Kasumi-1 (cell line): Measurements from ENCODE around the gene NOS3.

Source experiments
- DNase-seq, 2 experiments: peaks; one replicate each; lab custom pipeline; 2025; lab: John Stamatoyannopoulos, UW

Gene NOS3

GRCh38 chr7:150979713-150980390 is 11.0 kb upstream of the NOS3 start:
- no peak for DNase-seq

- DNase-seq: no peak
These were observed 10.2 kb upstream of the NOS3 start for GRCh38 chr7:150980663-150981062.

GRCh38 chr7:150981644-150982043 is 9.2 kb upstream of the NOS3 start:
- no peak for DNase-seq

GRCh38 chr7:150982351-150982750 is 8.5 kb upstream of the NOS3 start:
- DNase-seq: no peak

GRCh38 chr7:150983893-150984368 is 6.9 kb upstream of the NOS3 start:
- peak in 1 of 2 experiments; percentile 28 for DNase-seq

GRCh38 chr7:150986099-150986512 is 4.7 kb upstream of the NOS3 start:
- peak; percentile 66 to 73 for DNase-seq

- DNase-seq: no peak
These were observed 4.3 kb upstream of the NOS3 start for GRCh38 chr7:150986556-150986955.

- peak; percentile 91 to 93 for DNase-seq
These were observed 2.3 kb upstream of the NOS3 start for GRCh38 chr7:150988230-150989226.

- DNase-seq: no peak
These were observed 1.4 kb upstream of the NOS3 start for GRCh38 chr7:150989456-150989855.

GRCh38 chr7:150992051-150992640 is 1.3 kb downstream of the NOS3 start:
- no peak for DNase-seq

- peak; percentile 60 to 74 for DNase-seq
These were observed 2.1 kb downstream of the NOS3 start for GRCh38 chr7:150992833-150993302.

GRCh38 chr7:150993511-150993910 is 2.7 kb downstream of the NOS3 start:
- no peak for DNase-seq

GRCh38 chr7:150994141-150994837 is 3.5 kb downstream of the NOS3 start:
- DNase-seq: peak; percentile 89 to 90

- no peak for DNase-seq
These were observed 4.2 kb downstream of the NOS3 start for GRCh38 chr7:150994838-150995510.

- DNase-seq: peak; percentile 60 to 70
These were observed 5.7 kb downstream of the NOS3 start for GRCh38 chr7:150996376-150997074.

- DNase-seq: peak in 1 of 2 experiments; percentile 16
These were observed 6.3 kb downstream of the NOS3 start for GRCh38 chr7:150997075-150997511.

- DNase-seq: no peak
These were observed 7.0 kb downstream of the NOS3 start for GRCh38 chr7:150997817-150998216.

- DNase-seq: no peak
These were observed 7.5 kb downstream of the NOS3 start for GRCh38 chr7:150998341-150998740.

GRCh38 chr7:150999001-150999400 is 8.2 kb downstream of the NOS3 start:
- no peak for DNase-seq

GRCh38 chr7:150999497-151000230 is 8.8 kb downstream of the NOS3 start:
- DNase-seq: no peak
